Middle frontal gyrus (tissue), 1 donor: Measurements from ENCODE around the gene ATP4B.
A peak's percentile ranks its signal among the peaks of the same experiment; 100 is the strongest.

Experiments used
- DNase-seq: peaks from one replicate; pipeline ENCODE4 v3.0.0-alpha.2; 2015; ENCODE audit warnings: low spot score; ENCODE audit errors: extremely low spot score

ATP4B gene

GRCh38 chr13:113656831-113657671 is 947 bp downstream of the ATP4B start:
- no peak for DNase-seq

- no peak for DNase-seq
Observed at GRCh38 chr13:113656003-113656588, 1.9 kb downstream of the ATP4B start.

- no peak for DNase-seq
Observed at GRCh38 chr13:113655346-113656002, 2.5 kb downstream of the ATP4B start.

GRCh38 chr13:113654591-113655345 is 3.2 kb downstream of the ATP4B start:
- no peak for DNase-seq

GRCh38 chr13:113654175-113654560 is 3.8 kb downstream of the ATP4B start:
- DNase-seq, result no peak

- DNase-seq, result no peak
Observed at GRCh38 chr13:113653264-113654174, 4.5 kb downstream of the ATP4B start.

GRCh38 chr13:113652404-113653263 is 5.4 kb downstream of the ATP4B start:
- no peak for DNase-seq

- DNase-seq, result no peak
Observed at GRCh38 chr13:113651511-113652403, 6.2 kb downstream of the ATP4B start.

GRCh38 chr13:113650731-113651148 is 7.3 kb downstream of the ATP4B start:
- DNase-seq, result no peak

- no peak for DNase-seq
Observed at GRCh38 chr13:113650275-113650674, 7.7 kb downstream of the ATP4B start.

GRCh38 chr13:113649212-113649611 is 8.8 kb downstream of the ATP4B start:
- no peak for DNase-seq

- no peak for DNase-seq
Observed at GRCh38 chr13:113648216-113648610, 9.8 kb downstream of the ATP4B start.

GRCh38 chr13:113647351-113648215 is 10.4 kb downstream of the ATP4B start:
- DNase-seq, result peak; percentile 48

GRCh38 chr13:113646921-113647340 is 11.1 kb downstream of the ATP4B start:
- DNase-seq, result no peak

GRCh38 chr13:113646376-113646775 is 11.6 kb downstream of the ATP4B start:
- DNase-seq, result no peak

GRCh38 chr13:113645329-113645728 is 12.7 kb downstream of the ATP4B start:
- no peak for DNase-seq

- no peak for DNase-seq
Observed at GRCh38 chr13:113644800-113645199, 13.2 kb downstream of the ATP4B start.

GRCh38 chr13:113643593-113643992 is 14.4 kb downstream of the ATP4B start:
- no peak for DNase-seq
